Measurements from ENCODE around the gene CSNK2A1.
"Not testable (repeated sequence)": the region's sequence is repeated elsewhere in the genome, so short reads cannot be mapped to it uniquely, and the experiment has no call there.

The CSNK2A1 gene

GRCh38 chr20:543369-544152 is at the start of gene CSNK2A1:
Gene CSNK2A1 (minus strand): TSS chr20:543790. CDS start chr20:508551, 35,239 bp downstream.
- DNase-seq, result peak; percentile 98

- no peak for DNase-seq
Observed at GRCh38 chr20:592506-592905, 48.9 kb upstream of the CSNK2A1 start.

GRCh38 chr20:591941-592340 is 48.4 kb upstream of the CSNK2A1 start:
- no peak for DNase-seq

- no peak for DNase-seq
Observed at GRCh38 chr20:588932-589672, 45.5 kb upstream of the CSNK2A1 start.

DNA sequence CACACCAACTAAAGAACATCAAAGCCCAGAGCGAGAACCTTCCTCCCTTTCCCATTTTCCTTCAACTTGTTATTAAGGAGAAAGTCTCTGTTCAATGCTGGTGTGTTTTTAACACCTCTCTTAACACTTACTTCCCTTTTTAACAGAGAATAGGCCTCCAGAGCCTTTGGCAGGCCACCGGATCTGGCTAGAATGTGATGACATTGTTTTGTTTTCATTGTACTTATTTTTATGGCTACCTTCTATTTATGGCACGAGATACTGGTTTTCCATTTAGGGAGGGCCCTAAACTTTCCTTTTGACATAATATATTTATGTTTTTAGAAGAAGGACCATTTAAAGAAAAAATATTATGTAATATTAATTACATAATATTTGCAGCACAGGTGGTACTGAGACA is 44.9 kb upstream of the CSNK2A1 start:
- no peak for DNase-seq

- DNase-seq, result no peak
Observed at GRCh38 chr20:584971-585301, 41.3 kb upstream of the CSNK2A1 start.

GRCh38 chr20:584161-584970 is 40.8 kb upstream of the CSNK2A1 start:
- DNase-seq, result no peak

DNA sequence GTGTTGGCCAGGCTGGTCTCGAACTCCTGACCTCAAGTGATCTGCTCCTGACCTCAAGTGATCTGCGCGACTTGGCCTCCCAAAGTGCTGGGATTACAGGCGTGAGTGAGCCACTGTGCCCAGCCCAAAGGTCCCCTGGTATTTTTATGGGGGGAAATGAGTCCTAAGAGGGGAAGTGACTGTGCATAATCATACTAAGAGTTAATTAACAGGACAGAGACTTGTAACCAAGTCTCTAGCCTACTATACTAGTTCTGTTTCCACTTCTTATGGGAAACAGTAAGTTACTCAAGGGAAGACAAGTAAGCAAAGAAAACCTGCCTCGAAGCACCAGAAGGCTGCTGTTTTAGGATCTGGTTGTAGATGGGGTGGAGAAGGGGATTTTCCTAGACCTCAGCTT is 38.6 kb upstream of the CSNK2A1 start:
- no peak for DNase-seq

GRCh38 chr20:578940-579690 is 35.5 kb upstream of the CSNK2A1 start:
- not testable (repeated sequence) for DNase-seq

DNA sequence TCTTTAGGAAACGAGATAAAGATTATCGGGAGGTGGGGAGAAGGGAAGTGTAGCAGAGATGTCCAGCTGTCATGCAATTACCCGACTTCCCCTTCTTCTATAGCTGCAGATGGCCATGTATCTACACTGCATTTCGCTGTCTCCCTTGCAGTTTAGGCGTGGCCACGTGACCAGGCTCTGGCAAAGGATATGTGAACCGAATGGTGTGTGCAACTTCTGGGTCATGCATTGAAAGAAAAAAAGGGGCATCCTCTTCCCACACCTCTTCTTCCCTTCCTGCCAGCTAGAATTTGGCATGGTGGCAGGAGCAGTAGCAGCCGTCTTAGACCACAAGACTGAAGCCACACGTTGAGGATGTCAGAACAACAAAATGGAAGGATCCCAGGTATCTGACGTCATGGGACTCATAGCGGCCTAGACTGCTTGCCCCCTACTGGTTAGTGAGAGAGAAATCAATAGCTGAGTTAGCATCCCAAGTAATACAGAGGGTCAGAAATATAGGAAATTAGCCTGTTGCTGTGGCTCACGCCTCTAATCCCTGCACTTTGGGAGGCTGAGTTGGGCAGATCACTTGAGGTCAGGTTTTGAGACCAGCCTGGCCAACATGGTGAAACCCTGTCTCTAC is 33.7 kb upstream of the CSNK2A1 start:
- DNase-seq, result no peak

- DNase-seq, result no peak
Observed at GRCh38 chr20:576156-576555, 32.6 kb upstream of the CSNK2A1 start.

DNA sequence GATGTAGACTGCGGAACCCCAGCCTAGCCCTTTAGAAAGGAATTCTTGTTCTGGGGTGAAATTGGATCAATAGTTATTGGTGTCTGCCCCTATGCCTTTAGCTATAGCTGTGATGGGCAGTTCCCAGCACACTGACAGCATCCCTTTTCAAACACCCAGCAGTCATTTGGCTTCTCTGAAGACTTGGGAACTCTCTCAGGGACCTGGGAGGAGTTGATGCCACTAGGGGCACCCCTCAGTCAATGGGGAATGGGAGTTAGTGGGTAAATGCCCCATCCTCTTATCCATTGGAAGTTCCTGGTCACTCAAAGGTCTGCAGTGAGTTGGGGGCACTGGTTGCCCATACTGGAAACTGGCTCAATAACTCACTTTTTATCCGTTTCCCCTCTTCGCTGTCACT is 31.6 kb upstream of the CSNK2A1 start:
- DNase-seq, result no peak

DNA sequence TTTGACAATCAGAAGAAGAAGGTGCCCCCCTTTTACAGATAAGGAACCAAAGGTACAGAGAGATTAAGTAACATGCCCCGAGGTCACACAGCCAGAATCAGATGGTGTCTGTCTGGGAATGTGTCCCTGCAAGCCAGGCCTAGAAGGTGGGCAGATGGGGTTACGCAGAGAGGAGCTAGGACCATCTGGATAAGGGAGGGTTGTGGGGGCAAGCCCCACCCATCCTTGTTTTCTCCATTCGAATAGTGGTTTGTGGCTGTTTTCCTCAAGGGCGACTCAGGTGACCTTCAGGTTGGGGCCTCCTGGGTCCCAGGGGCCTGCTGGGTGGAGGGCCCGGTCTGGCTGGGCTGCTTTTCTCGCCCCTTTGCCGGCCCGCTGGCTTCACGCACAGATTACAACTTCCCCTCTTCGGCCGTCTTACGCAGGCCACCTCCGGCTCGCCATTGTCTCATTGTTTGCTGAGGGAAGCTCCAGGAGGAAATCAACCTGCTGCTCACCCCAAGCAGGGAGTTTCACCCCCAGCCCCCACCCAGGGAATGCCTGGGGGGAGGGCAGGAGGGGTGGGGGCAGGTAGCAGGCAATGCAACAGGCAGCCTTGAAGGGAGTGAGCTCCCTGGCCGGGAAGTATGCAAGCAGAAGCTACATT is 30.8 kb upstream of the CSNK2A1 start:
- no peak for DNase-seq

- DNase-seq, result no peak
Observed at GRCh38 chr20:573414-574296, 30.1 kb upstream of the CSNK2A1 start.

DNA sequence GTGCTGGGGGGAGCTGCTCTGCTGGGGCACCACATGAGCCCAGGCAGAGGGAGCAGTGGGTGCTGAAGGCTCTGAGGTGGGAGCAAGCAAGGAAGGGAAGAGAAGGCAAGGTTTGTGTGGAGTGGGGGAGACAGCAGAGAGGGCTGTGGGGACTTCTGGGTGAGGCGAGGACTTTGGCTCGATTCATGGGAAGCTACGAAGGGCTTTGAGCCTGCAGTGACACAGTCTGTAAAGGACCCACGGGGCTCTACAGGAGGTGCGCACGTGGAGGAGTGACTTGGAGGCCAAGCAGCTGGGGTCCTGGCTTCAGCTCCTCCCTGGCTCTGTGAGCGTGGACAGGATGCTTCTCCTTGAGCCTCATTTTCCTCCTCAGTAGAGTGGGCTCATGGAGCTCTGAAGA is 29.1 kb upstream of the CSNK2A1 start:
- peak; percentile 40 for DNase-seq

- DNase-seq, result peak; percentile 87
Observed at GRCh38 chr20:571754-572441, 28.3 kb upstream of the CSNK2A1 start.

DNA sequence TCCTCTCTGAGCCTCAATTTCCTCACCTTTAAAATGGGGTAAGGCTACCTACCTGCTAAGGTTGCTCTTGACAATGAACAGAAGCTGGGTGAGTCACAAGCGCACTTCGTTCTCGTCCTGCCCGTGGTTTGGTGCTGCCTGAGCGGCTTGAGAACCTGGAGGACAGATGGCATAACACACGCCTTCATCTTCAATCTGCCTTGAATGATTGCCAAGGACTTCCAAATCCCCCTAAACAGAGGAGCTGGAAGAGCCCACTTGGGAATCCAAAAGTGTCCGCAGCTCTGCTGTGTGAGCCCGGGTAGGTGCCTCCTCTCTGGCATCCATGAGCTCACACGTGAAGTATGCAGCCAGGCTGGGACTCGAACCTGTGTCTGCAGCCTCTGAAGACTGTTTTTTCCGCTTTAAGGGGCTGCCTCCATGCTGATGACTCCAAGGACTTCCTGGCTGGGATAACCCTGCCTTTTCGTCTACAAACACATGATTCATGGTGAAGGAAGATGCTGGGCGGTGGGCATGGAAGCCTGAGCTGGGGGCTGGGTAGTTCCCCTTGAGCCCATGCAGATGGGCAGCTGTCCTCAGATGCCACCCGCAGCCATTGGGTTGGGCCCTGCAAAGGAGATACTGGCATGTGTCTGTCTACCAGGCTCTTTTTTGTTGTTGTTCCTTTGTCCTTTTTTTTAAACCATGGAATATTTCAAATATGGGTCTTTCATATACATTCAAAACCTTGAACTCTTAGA is 25.3 kb upstream of the CSNK2A1 start:
- no peak for DNase-seq

DNA sequence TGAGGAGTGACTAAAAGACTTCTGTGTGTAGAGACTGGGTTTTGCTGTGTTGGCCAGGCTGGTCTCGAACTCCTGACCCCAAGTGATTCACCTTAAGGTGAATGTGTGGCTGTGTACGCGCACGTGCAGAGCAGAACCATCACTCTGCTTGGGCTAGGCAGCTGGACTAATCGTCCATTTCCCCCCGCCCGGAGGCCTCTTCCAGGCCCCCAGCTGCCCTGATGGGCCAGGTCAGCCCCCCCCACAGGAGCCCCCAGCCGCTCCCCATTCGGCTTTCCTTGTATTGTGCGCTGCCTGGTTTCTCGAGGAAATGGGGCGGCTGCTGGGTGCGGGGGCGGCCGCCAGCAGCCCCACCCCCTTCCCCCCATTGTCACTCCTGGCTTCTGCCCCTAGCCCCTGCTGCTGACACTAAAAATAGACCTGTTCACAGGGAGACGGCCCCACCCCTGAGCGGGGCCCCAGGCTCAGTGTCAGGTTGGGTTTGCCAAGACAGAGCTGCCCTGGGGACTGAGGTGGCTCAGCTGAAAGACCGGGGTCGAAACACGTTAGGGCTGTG is 24.6 kb upstream of the CSNK2A1 start:
- peak; percentile 47 for DNase-seq

- DNase-seq, result no peak
Observed at GRCh38 chr20:564192-564591, 20.6 kb upstream of the CSNK2A1 start.
